ENCODE results near the gene NLRP1. TPM values are rescaled to one million over a fixed set of nuclear protein-coding genes. Genes with fewer than 3 reads are reported as not detected.

NLRP1 gene
- total RNA-seq, 1 donor from 2014 or later: 40.3 TPM

GRCh38 chr17:5571281-5571680 is 13.0 kb downstream of the NLRP1 start:
- TF ChIP-seq, protein P1, sequence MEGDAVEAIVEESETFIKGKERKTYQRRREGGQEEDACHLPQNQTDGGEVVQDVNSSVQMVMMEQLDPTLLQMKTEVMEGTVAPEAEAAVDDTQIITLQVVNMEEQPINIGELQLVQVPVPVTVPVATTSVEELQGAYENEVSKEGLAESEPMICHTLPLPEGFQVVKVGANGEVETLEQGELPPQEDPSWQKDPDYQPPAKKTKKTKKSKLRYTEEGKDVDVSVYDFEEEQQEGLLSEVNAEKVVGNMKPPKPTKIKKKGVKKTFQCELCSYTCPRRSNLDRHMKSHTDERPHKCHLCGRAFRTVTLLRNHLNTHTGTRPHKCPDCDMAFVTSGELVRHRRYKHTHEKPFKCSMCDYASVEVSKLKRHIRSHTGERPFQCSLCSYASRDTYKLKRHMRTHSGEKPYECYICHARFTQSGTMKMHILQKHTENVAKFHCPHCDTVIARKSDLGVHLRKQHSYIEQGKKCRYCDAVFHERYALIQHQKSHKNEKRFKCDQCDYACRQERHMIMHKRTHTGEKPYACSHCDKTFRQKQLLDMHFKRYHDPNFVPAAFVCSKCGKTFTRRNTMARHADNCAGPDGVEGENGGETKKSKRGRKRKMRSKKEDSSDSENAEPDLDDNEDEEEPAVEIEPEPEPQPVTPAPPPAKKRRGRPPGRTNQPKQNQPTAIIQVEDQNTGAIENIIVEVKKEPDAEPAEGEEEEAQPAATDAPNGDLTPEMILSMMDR (IDR thresholded peaks at IDR 0.05): no peak
- no peaks in the 10 kb centered on the region for H3K9me3 ChIP-seq

DNA sequence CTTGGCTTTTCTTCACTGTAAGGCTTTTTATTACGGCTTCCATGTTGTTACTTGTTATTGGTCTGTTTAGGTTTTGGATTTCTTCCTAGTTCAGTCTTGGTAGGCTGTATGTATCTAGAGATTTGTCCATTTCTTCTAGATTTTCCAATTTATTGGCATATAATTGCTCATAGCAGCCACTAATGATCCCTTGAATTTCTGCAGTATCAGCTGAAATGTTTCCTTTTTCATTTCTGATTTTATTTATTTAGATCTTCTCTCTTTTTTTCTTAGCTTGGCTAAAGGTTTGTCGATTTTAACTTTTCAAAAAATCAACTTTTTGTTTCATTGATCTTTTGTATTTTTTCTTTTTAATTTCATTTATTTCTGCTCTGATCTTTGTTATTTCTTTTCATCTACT is 18.5 kb downstream of the NLRP1 start:
- Histone ChIP-seq H3K27me3 (ENCODE audit: low read depth) (no peaks in the 10 kb centered on the region), H3K9me3 (no peaks in the 10 kb centered on the region), H3K4me1 (no peaks in the 10 kb centered on the region), H3K36me3 (peaks cover 15% of the 10 kb centered on the region), H3K27ac (no peak overlapping the region), H3K4me3 (no peak overlapping the region)
- DNase-seq: no peak
- intact Hi-C loops (cut with DNase I): no loop called here
- TF ChIP-seq, protein P1 (IDR thresholded peaks at IDR 0.05): no peak
- no peak for ATAC-seq

More at GRCh38 chr17:5571281-5571680, 13.0 kb downstream of the NLRP1 start:
- H3K27me3 ChIP-seq (ENCODE audit: low read depth): no peaks in the 10 kb centered on the region
- H3K27ac ChIP-seq: no peak overlapping the region
- H3K4me1 ChIP-seq: no peaks in the 10 kb centered on the region
- intact Hi-C loops (cut with DNase I): no loop called here
- ATAC-seq (no peak), DNase-seq (no peak)
- H3K4me3 ChIP-seq: no peak overlapping the region
- peaks cover 13% of the 10 kb centered on the region for H3K36me3 ChIP-seq

DNA sequence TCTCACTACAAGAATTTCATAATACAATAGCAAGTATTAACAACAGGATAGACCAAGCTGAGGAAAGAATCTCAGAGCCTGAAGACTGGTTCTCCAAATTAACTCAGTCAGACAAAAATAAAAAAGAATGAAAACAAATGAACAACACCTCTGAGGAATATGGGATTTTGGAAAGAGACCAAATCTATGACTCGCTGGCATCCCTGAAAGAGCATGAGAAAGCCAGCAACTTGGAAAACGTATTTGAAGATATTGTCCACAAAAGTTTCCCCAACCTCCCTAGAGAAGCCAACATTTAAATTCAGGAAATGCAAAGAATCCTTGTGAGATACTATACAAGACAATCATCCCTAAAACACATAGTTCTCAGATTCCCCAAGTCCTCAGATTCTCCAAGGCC is 20.9 kb downstream of the NLRP1 start:
- no peak overlapping the region for H3K27ac ChIP-seq
- no peak for DNase-seq
- no peak for ATAC-seq
- H3K36me3 ChIP-seq: peaks cover 39% of the 10 kb centered on the region
- TF ChIP-seq, protein P1 (IDR thresholded peaks at IDR 0.05): no peak
- no peaks in the 10 kb centered on the region for H3K27me3 ChIP-seq (ENCODE audit: low read depth)
- H3K9me3 ChIP-seq: no peaks in the 10 kb centered on the region
- H3K4me3 ChIP-seq: no peak overlapping the region
- intact Hi-C loops (cut with DNase I): no loop called here
- no peaks in the 10 kb centered on the region for H3K4me1 ChIP-seq

GRCh38 chr17:5562661-5563360 is 21.5 kb downstream of the NLRP1 start:
- Histone ChIP-seq H3K27ac (no peak overlapping the region), H3K9me3 (no peaks in the 10 kb centered on the region), H3K4me1 (no peaks in the 10 kb centered on the region), H3K4me3 (no peak overlapping the region), H3K27me3 (ENCODE audit: low read depth) (no peaks in the 10 kb centered on the region), H3K36me3 (peaks cover 41% of the 10 kb centered on the region)
- intact Hi-C loops (cut with DNase I): no loop called here
- TF ChIP-seq, protein P1 (IDR thresholded peaks at IDR 0.05): no peak
- DNase-seq (no peak), ATAC-seq (no peak)

GRCh38 chr17:5561736-5562571 is 22.4 kb downstream of the NLRP1 start:
- Histone ChIP-seq H3K27me3 (ENCODE audit: low read depth) (no peaks in the 10 kb centered on the region), H3K4me1 (no peaks in the 10 kb centered on the region), H3K27ac (no peak overlapping the region), H3K36me3 (peaks cover 42% of the 10 kb centered on the region), H3K9me3 (no peaks in the 10 kb centered on the region), H3K4me3 (no peak overlapping the region)
- TF ChIP-seq, protein P1 (IDR thresholded peaks at IDR 0.05): no peak
- intact Hi-C loops (cut with DNase I): no loop called here
- DNase-seq: no peak
- no peak for ATAC-seq

All from lower lobe of right lung (tissue), 2 donors.